DND-41 (cell line): ENCODE measurements around the gene COPA.
A peak's percentile ranks its signal among the peaks of the same experiment; 100 is the strongest.

Experiments
- ATAC-seq: fragments of 200-7000 bp; cut with Tn5 transposase; 3 replicates; pipeline ENCODE4 v1.9.1; 2021; ENCODE audit warnings: low read depth; ENCODE audit not compliant: insufficient read depth
- DNase-seq: peaks from one replicate; pipeline ENCODE4 v3.0.0-alpha.2; 2020
- H2AFZ ChIP-seq: 2 replicates; pipeline ENCODE4 v1.6.0; 2012; ENCODE audit warnings: low read depth, low read length
- H3K27ac ChIP-seq: 2 replicates; pipeline ENCODE4 v1.5.1; 2012; ENCODE audit warnings: low read length, inconsistent platforms
- H3K27me3 ChIP-seq: fragments of 200-600 bp; sonication (generic); 2 replicates; pipeline ENCODE4 v1.6.0; 2012; ENCODE audit warnings: low read length, mild to moderate bottlenecking, inconsistent platforms; ENCODE audit not compliant: insufficient read depth, poor library complexity
- H3K36me3 ChIP-seq: 2 replicates; pipeline ENCODE4 v1.5.1; 2012; ENCODE audit warnings: low read length, inconsistent platforms; ENCODE audit not compliant: insufficient read depth
- H3K4me1 ChIP-seq: 2 replicates; pipeline ENCODE4 v1.5.1; 2012; ENCODE audit warnings: mild to moderate bottlenecking, low read length; ENCODE audit not compliant: insufficient read depth
- H3K4me2 ChIP-seq: 2 replicates; pipeline ENCODE4 v1.6.0; 2012; ENCODE audit warnings: mild to moderate bottlenecking, moderate library complexity, low read length, inconsistent platforms; ENCODE audit not compliant: insufficient read depth
- H3K4me3 ChIP-seq, 2 experiments: fragments of 200-600 bp in 1 of 2; shearing (Covaris generic) in 1 of 2; 2 replicates each; pipeline ENCODE4 v1.5.1; 2012 to 2016; ENCODE audit warnings: inconsistent platforms in 2 of 2, low read length in 2 of 2, mild to moderate bottlenecking in 2 of 2, low read depth in 1 of 2, moderate library complexity in 1 of 2
- H3K79me2 ChIP-seq: 2 replicates; pipeline ENCODE4 v1.6.0; 2012; ENCODE audit warnings: low read length, inconsistent platforms; ENCODE audit not compliant: insufficient read depth
- H3K9ac ChIP-seq: 2 replicates; pipeline ENCODE4 v1.6.0; 2012; ENCODE audit warnings: low read depth, mild to moderate bottlenecking, inconsistent platforms, low read length, moderate library complexity
- H3K9me3 ChIP-seq: 2 replicates; pipeline ENCODE4 v1.5.1; 2012; ENCODE audit warnings: low read length, moderate library complexity, mild to moderate bottlenecking, inconsistent platforms; ENCODE audit not compliant: insufficient read depth, severe bottlenecking
- H4K20me1 ChIP-seq: 2 replicates; pipeline ENCODE4 v1.6.0; 2012; ENCODE audit warnings: low read length; ENCODE audit not compliant: insufficient read depth
- CTCF ChIP-seq: IDR thresholded peaks from 2 replicates; pipeline ENCODE4 v1.5.1; 2012; ENCODE audit warnings: borderline replicate concordance, low read length, moderate library complexity, mild to moderate bottlenecking; ENCODE audit not compliant: poor library complexity, severe bottlenecking; ENCODE audit errors: extremely low read depth
- EZH2 ChIP-seq: IDR thresholded peaks from 3 replicates; pipeline ENCODE4 v1.6.1; 2012; ENCODE audit warnings: borderline replicate concordance, low read depth, mild to moderate bottlenecking, moderate library complexity, low read length, inconsistent platforms; ENCODE audit not compliant: severe bottlenecking

The COPA gene

GRCh38 chr1:160340866-160341265 is 2.2 kb downstream of the COPA start:
- peaks cover 48% of the 10 kb centered on the region for H3K36me3 ChIP-seq

GRCh38 chr1:160340146-160340545 is 2.9 kb downstream of the COPA start:
- TF ChIP-seq CTCF (no peak), EZH2 (no peak)
- Histone ChIP-seq H4K20me1 (peaks cover 8% of the 10 kb centered on the region; the same call in 1 of the 2 replicates), H3K27ac (no peak overlapping the region), H3K4me1 (peaks cover 32% of the 10 kb centered on the region), H2AFZ (no peak overlapping the region), H3K79me2 (peaks cover 70% of the 10 kb centered on the region), H3K4me2 (no peak overlapping the region), H3K27me3 (no peaks in the 10 kb centered on the region), H3K4me3 (no peak overlapping the region), H3K9ac (no peak overlapping the region), H3K9me3 (no peaks in the 10 kb centered on the region), H3K36me3 (peaks cover 48% of the 10 kb centered on the region)
- ATAC-seq (no peak), DNase-seq (no peak)

More at GRCh38 chr1:160340866-160341265, 2.2 kb downstream of the COPA start:
- Histone ChIP-seq H3K79me2 (peaks cover 70% of the 10 kb centered on the region), H3K27me3 (no peaks in the 10 kb centered on the region), H3K4me2 (peak overlapping the region; percentile 72), H3K4me3 (no peak overlapping the region), H3K9me3 (no peaks in the 10 kb centered on the region), H2AFZ (no peak overlapping the region), H3K9ac (peak overlapping the region; percentile 13), H3K27ac (no peak overlapping the region), H3K4me1 (peaks cover 32% of the 10 kb centered on the region), H4K20me1 (peaks cover 8% of the 10 kb centered on the region; the same call in 1 of the 2 replicates)
- TF ChIP-seq EZH2 = no peak
- TF ChIP-seq CTCF = no peak
- ATAC-seq (no peak), DNase-seq (no peak)

GRCh38 chr1:160338580-160338979 is 4.5 kb downstream of the COPA start:
- H3K4me1 ChIP-seq = peaks cover 19% of the 10 kb centered on the region
- no peak overlapping the region for H3K9ac ChIP-seq
- H4K20me1 ChIP-seq = peaks cover 8% of the 10 kb centered on the region; the same call in 1 of the 2 replicates
- ATAC-seq = no peak
- no peaks in the 10 kb centered on the region for H3K27me3 ChIP-seq
- H3K9me3 ChIP-seq = no peaks in the 10 kb centered on the region
- DNase-seq = no peak
- no peak overlapping the region for H3K4me2 ChIP-seq
- H3K79me2 ChIP-seq = peaks cover 55% of the 10 kb centered on the region
- peaks cover 57% of the 10 kb centered on the region for H3K36me3 ChIP-seq
- TF ChIP-seq EZH2 = no peak
- TF ChIP-seq CTCF = no peak
- no peak overlapping the region for H3K4me3 ChIP-seq
- no peak overlapping the region for H3K27ac ChIP-seq
- no peak overlapping the region for H2AFZ ChIP-seq

GRCh38 chr1:160332516-160332915 is 10.5 kb downstream of the COPA start:
- no peaks in the 10 kb centered on the region for H4K20me1 ChIP-seq
- DNase-seq (no peak), ATAC-seq (no peak)
- H3K27ac ChIP-seq = no peak overlapping the region
- H3K36me3 ChIP-seq = peaks cover 81% of the 10 kb centered on the region
- H3K9ac ChIP-seq = no peak overlapping the region
- no peaks in the 10 kb centered on the region for H3K27me3 ChIP-seq
- H2AFZ ChIP-seq = no peak overlapping the region
- H3K9me3 ChIP-seq = no peaks in the 10 kb centered on the region
- H3K4me3 ChIP-seq = no peak overlapping the region
- no peaks in the 10 kb centered on the region for H3K4me1 ChIP-seq
- H3K4me2 ChIP-seq = no peak overlapping the region
- H3K79me2 ChIP-seq = peaks cover 3% of the 10 kb centered on the region; the same call in 1 of the 2 replicates
- no peak for TF ChIP-seq CTCF
- TF ChIP-seq EZH2 = no peak
